Measurements from ENCODE around the gene TVP23C. TPM values are rescaled to one million over a fixed set of nuclear protein-coding genes. Genes with fewer than 3 reads are reported as not detected.

The TVP23C gene
- polyA plus RNA-seq, 1 donor: 13.4 TPM

DNA sequence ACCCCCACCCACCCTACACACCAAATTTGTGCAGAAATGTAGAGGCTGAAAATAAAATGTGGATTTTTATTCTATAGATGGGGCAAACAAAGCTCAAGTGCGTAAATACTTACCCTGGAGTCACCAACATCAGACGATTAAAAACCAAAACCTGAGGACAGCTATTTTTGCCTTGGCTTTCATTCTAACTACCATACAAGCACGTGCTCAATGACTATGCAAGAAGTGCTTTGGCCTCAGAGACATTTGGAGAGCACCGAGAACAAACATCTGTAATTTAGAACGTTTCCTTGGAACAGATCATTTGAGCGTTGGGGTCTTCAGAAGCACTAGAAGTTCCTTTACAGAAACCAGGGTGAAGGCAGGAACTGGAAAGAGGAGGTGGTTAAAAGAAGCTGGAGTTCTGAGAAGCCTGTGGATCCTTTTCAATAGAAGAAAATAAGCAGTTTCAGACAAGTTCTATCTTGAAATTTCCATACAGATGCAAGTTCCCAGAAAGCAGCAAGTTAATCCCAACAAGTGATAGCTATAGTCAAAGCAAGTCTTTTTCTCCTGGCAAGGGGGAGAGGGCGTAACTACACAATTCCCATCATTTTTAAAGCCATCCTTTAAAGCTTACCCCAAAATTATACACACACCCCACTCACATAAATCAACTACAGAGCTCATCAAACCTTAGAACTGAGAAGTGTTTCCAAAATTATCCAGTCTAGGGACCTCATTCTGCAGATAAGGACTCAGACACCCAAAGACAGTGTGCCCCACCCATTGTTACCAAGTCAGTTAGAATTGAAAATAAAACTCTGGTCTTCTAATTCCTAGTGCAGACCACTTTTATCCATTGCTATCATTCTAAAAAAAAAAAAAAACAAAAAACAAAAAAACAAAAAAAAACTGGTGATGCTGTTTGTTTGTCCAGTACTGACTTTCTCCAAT, 66.3 kb downstream of the TVP23C start:
- DNase-seq: no peak
- Histone ChIP-seq H3K4me1 (ENCODE audit: control insufficient read depth, insufficient read depth, low read length) (no peaks in the 10 kb centered on the region), H3K27ac (ENCODE audit: low read length) (no peak overlapping the region), H3K27me3 (ENCODE audit: control insufficient read depth, insufficient read depth, low read length) (no peaks in the 10 kb centered on the region), H3K9me3 (ENCODE audit: control insufficient read depth, low read depth, low read length) (no peaks in the 10 kb centered on the region), H3K4me3 (ENCODE audit: low read length) (no peak overlapping the region), H3K36me3 (ENCODE audit: control insufficient read depth, insufficient read depth, low read length) (peaks cover 10% of the 10 kb centered on the region)
- WGBS (ENCODE audit: insufficient coverage, low lambda C conversion rate): 100% methylated on average over 1 of the region's 7 CpGs

DNA sequence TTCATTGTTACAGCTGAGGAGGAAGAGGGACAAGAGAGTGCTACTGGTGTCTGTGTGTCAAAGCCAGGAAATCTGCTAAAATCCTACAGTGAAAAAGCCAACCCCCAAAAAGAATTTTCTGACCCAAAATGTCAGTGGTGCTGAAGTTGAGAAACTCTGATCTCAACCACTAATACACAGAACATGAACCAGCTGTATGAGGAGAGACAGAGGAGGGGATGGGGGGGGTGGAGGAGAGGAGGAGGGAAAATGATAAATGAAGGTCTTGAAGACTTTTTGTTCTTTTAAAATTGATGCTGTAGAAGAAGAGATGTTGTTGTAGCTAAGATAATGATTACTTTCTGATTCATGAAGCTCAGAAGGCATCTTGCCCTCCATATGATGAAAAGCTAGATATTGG, 68.5 kb downstream of the TVP23C start:
- Histone ChIP-seq H3K4me1 (ENCODE audit: control insufficient read depth, insufficient read depth, low read length) (peaks cover 13% of the 10 kb centered on the region), H3K27ac (ENCODE audit: low read length) (no peak overlapping the region), H3K27me3 (ENCODE audit: control insufficient read depth, insufficient read depth, low read length) (no peaks in the 10 kb centered on the region), H3K36me3 (ENCODE audit: control insufficient read depth, insufficient read depth, low read length) (peaks cover 4% of the 10 kb centered on the region), H3K4me3 (ENCODE audit: low read length) (no peak overlapping the region), H3K9me3 (ENCODE audit: control insufficient read depth, low read depth, low read length) (no peaks in the 10 kb centered on the region)
- DNase-seq: no peak

DNA sequence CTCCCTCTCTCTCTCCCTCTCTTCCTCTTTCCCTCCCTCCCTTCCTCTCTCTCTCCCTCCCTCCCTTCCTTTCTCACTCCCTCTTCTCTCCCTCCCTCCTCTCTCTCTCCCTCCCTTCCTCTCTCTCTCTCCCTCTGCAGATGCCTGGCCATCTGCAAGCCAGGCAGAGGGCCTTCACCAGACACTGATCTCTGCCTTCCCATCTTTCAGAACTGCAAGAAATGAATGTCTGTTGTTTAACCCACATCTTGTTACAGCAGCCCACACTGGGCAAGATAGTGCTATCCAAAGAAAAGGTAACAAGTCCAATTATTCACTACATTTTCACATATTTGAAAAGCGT, 69.6 kb downstream of the TVP23C start:
- Histone ChIP-seq H3K27me3 (ENCODE audit: control insufficient read depth, insufficient read depth, low read length) (no peaks in the 10 kb centered on the region), H3K9me3 (ENCODE audit: control insufficient read depth, low read depth, low read length) (no peaks in the 10 kb centered on the region), H3K27ac (ENCODE audit: low read length) (no peak overlapping the region), H3K36me3 (ENCODE audit: control insufficient read depth, insufficient read depth, low read length) (peaks cover 4% of the 10 kb centered on the region), H3K4me3 (ENCODE audit: low read length) (no peak overlapping the region), H3K4me1 (ENCODE audit: control insufficient read depth, insufficient read depth, low read length) (peaks cover 13% of the 10 kb centered on the region)
- no peak for DNase-seq
- 60% methylated on average over 1 of the region's 1 CpG for WGBS (ENCODE audit: insufficient coverage, low lambda C conversion rate)

DNA sequence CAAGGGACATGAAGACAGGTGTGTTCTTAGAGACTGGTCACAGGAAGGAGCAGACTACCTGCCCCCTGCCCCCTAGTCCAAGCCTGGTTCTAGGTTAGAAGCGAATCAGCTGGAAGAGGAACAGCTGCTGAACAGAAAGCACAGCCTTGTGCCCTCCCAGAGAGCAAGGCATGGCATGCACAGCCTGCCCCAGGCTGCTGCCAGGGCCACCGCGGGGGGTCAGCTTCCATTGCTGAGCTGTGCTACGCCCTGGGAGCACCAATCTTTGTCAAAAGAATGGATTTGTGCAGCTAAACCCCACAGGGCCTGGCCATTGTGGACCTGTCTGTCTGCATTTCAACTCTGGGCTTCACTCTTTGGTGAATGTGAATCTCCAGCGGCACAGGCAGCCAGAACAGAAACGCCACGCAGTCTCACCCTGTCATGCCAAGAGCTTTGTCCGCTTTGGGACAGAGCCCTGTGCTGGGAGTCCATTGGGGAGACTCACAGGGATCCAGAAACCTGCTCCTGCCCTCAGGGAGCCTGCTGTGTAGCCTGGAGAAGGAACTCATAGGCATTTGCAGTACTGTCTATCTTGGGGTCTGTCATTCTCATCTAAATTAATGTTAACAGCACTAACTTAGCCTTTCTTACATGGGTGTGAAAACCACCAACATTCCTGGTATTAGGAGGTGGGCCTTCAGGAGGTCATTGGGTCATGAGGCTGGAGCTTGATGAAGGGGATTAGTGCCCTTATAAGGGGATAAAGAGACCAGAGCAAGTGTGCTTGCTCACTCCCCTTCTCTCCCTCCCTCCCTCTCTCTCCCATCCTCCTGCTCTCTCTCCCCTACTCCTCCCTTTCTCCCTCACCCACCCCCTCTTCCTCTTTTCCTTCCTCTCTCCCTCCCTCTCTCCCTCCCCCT, 70.2 kb downstream of the TVP23C start:
- no CpG with 5 or more reads among the region's 8 CpGs for WGBS (ENCODE audit: insufficient coverage, low lambda C conversion rate)
- Histone ChIP-seq H3K4me3 (ENCODE audit: low read length) (no peak overlapping the region), H3K27me3 (ENCODE audit: control insufficient read depth, insufficient read depth, low read length) (no peaks in the 10 kb centered on the region), H3K4me1 (ENCODE audit: control insufficient read depth, insufficient read depth, low read length) (peaks cover 13% of the 10 kb centered on the region), H3K9me3 (ENCODE audit: control insufficient read depth, low read depth, low read length) (no peaks in the 10 kb centered on the region), H3K36me3 (ENCODE audit: control insufficient read depth, insufficient read depth, low read length) (peaks cover 4% of the 10 kb centered on the region), H3K27ac (ENCODE audit: low read length) (no peak overlapping the region)
- DNase-seq: no peak

DNA sequence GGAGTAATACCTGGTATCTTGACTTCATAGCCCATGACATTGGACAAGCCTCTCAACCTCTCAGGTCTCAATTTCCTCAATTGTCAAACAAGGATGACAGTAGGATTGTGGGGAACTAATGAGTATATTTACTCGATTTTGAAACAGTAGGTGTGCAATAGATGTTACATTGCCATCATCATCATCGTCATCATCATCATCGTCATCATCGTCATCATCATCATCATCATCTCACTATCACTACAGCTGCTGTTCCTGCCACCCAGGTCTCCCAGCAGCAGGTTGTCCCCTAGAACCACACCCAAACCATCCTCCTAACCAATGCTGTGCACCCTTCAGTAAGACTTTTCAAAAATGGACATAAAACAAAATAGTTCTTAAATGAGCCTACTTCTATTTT, 71.1 kb downstream of the TVP23C start:
- Histone ChIP-seq H3K4me1 (ENCODE audit: control insufficient read depth, insufficient read depth, low read length) (peaks cover 13% of the 10 kb centered on the region), H3K4me3 (ENCODE audit: low read length) (no peak overlapping the region), H3K27ac (ENCODE audit: low read length) (no peak overlapping the region), H3K36me3 (ENCODE audit: control insufficient read depth, insufficient read depth, low read length) (peaks cover 4% of the 10 kb centered on the region), H3K27me3 (ENCODE audit: control insufficient read depth, insufficient read depth, low read length) (no peaks in the 10 kb centered on the region), H3K9me3 (ENCODE audit: control insufficient read depth, low read depth, low read length) (no peaks in the 10 kb centered on the region)
- no CpG with 5 or more reads among the region's 4 CpGs for WGBS (ENCODE audit: insufficient coverage, low lambda C conversion rate)
- no peak for DNase-seq

DNA sequence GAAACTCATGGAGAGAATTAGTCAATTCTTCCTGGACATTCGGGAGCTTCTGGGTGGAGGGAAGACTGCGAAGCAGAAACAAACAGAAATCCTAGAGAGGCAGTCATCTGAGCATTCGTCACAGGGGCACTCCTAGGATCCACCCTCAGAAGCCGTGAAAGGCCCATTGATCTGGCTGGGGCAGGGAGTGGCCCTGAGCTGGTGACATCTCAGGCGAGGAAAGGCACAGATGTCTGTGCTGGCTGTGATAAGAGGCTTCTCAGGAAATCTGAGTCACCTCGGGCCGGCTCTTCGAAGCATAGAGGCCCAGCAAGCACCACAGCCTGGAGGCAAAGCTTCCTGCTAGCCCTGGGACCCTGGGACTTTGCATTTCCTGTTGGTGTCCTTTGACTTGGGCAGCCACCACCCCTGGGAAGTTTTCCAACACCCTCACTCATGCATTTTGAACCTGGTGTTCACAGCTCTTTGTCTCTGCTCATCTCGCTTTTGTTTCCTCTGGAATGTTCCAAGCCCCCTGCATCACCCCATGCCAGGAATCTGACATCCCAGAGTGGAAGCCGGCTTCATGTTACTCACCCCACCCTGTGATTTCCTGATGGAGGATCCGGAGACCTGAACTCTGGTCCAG, 72.5 kb downstream of the TVP23C start:
- WGBS (ENCODE audit: insufficient coverage, low lambda C conversion rate): no CpG with 5 or more reads among the region's 11 CpGs
- peak; percentile 90 to 97 for DNase-seq
- Histone ChIP-seq H3K36me3 (ENCODE audit: control insufficient read depth, insufficient read depth, low read length) (no peaks in the 10 kb centered on the region), H3K27ac (ENCODE audit: low read length) (peak overlapping the region; percentile 61), H3K4me1 (ENCODE audit: control insufficient read depth, insufficient read depth, low read length) (peaks cover 13% of the 10 kb centered on the region), H3K9me3 (ENCODE audit: control insufficient read depth, low read depth, low read length) (no peaks in the 10 kb centered on the region), H3K27me3 (ENCODE audit: control insufficient read depth, insufficient read depth, low read length) (no peaks in the 10 kb centered on the region), H3K4me3 (ENCODE audit: low read length) (no peak overlapping the region)

DNA sequence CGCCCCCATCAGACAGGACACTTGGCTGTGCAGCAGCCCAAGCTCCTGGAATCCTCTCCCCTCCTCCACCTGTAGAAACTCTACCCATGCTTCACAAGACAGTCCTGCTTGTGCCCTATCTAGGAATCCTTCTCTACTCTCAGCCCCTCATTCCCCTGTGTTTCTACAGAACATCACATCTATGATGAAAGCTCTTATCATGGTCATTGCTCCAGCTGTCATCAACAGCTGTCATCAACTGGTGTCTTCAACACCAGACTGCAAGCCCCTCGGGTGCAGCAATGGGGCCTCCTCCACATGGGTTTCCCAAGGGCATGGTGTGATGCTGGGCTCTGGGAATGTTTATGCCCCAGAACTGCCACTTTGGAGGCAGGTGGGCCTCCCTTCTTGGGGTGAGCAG, 74.7 kb downstream of the TVP23C start:
- H3K36me3 ChIP-seq (ENCODE audit: control insufficient read depth, insufficient read depth, low read length): no peaks in the 10 kb centered on the region
- no peaks in the 10 kb centered on the region for H3K9me3 ChIP-seq (ENCODE audit: control insufficient read depth, low read depth, low read length)
- H3K4me3 ChIP-seq (ENCODE audit: low read length): no peak overlapping the region
- H3K27me3 ChIP-seq (ENCODE audit: control insufficient read depth, insufficient read depth, low read length): no peaks in the 10 kb centered on the region
- no peak for DNase-seq
- peaks cover 13% of the 10 kb centered on the region for H3K4me1 ChIP-seq (ENCODE audit: control insufficient read depth, insufficient read depth, low read length)
- H3K27ac ChIP-seq (ENCODE audit: low read length): no peak overlapping the region
- WGBS (ENCODE audit: insufficient coverage, low lambda C conversion rate): no CpG with 5 or more reads among the region's 2 CpGs

DNA sequence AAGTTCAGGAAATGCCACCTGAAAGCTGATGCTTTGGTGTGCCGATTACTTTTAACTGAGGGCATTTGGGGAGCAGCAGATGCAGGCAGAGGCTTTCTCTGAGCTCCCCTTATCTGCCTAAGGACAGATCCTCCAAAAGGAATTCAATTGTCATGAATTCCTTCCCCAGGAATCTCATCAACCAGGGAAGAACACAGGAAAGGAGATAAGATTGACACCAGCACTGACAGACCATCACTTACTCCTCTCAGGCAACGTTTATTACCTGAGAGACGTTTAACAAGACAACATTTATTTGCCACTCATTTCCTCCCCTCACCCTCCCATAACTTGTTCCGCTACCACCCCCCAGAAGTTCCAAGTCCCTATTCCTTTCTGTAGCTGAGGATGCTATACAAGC, 78.2 kb downstream of the TVP23C start:
- 57% methylated on average over 3 of the region's 4 CpGs for WGBS (ENCODE audit: insufficient coverage, low lambda C conversion rate)
- H3K27me3 ChIP-seq (ENCODE audit: control insufficient read depth, insufficient read depth, low read length): no peaks in the 10 kb centered on the region
- H3K36me3 ChIP-seq (ENCODE audit: control insufficient read depth, insufficient read depth, low read length): no peaks in the 10 kb centered on the region
- H3K4me3 ChIP-seq (ENCODE audit: low read length): no peak overlapping the region
- no peak overlapping the region for H3K27ac ChIP-seq (ENCODE audit: low read length)
- H3K4me1 ChIP-seq (ENCODE audit: control insufficient read depth, insufficient read depth, low read length): no peaks in the 10 kb centered on the region
- no peaks in the 10 kb centered on the region for H3K9me3 ChIP-seq (ENCODE audit: control insufficient read depth, low read depth, low read length)
- no peak for DNase-seq

DNA sequence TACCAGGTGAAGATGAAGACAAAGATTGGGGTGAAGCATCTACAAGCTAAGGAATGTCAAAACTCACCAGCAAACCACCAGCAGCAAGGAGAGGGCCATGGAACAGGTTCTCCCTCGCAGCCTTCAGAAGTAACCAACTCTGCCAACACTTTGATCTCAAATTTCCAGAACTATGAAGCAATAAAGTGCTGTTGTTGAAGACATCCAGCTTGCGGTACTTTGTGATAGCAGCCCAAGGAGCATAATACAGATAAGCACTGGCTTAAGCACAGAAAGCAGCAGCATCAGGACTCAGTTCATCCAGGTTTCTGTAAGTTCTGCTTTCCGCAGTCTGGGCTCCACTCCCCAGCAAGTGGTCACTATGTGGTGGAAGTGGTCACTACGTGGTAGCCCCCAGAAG, 79.9 kb downstream of the TVP23C start:
- no peak for DNase-seq
- WGBS (ENCODE audit: insufficient coverage, low lambda C conversion rate): no CpG with 5 or more reads among the region's 4 CpGs
- Histone ChIP-seq H3K4me3 (ENCODE audit: low read length) (no peak overlapping the region), H3K27ac (ENCODE audit: low read length) (no peak overlapping the region), H3K9me3 (ENCODE audit: control insufficient read depth, low read depth, low read length) (no peaks in the 10 kb centered on the region), H3K4me1 (ENCODE audit: control insufficient read depth, insufficient read depth, low read length) (no peaks in the 10 kb centered on the region), H3K27me3 (ENCODE audit: control insufficient read depth, insufficient read depth, low read length) (no peaks in the 10 kb centered on the region), H3K36me3 (ENCODE audit: control insufficient read depth, insufficient read depth, low read length) (no peaks in the 10 kb centered on the region)

DNA sequence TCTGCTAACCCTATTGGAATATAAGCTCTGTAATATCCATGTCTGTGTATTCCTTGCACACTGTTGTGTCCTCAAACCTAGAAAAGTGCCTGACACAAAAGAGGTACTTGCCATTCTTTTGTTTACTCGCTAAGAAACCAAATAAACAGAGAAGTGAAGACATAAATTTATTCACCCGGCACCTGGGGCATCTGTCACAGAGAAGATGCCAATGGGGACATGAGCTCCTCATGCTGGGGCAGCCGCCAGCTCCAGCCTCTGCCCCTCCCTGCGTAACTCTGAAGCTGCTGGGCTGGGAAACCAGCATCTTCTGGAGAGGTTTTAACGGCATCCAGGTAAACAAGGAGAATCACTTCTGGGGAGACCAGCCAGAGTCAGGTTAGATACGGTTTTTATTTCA, 80.8 kb downstream of the TVP23C start:
- WGBS (ENCODE audit: insufficient coverage, low lambda C conversion rate): 62% methylated on average over 2 of the region's 6 CpGs
- no peak for DNase-seq
- Histone ChIP-seq H3K4me1 (ENCODE audit: control insufficient read depth, insufficient read depth, low read length) (no peaks in the 10 kb centered on the region), H3K4me3 (ENCODE audit: low read length) (no peak overlapping the region), H3K27me3 (ENCODE audit: control insufficient read depth, insufficient read depth, low read length) (no peaks in the 10 kb centered on the region), H3K27ac (ENCODE audit: low read length) (no peak overlapping the region), H3K36me3 (ENCODE audit: control insufficient read depth, insufficient read depth, low read length) (no peaks in the 10 kb centered on the region), H3K9me3 (ENCODE audit: control insufficient read depth, low read depth, low read length) (no peaks in the 10 kb centered on the region)

Measured in large intestine (tissue), 3 donors.